NOMO-1 treated with dmso at 0.1 percent for 144 hours (cell line): ENCODE measurements around the gene NR1I2.

Source experiments
- DNase-seq: peaks from one replicate; lab custom pipeline; 2025; ENCODE audit not compliant: unreplicated experiment; lab: John Stamatoyannopoulos, UW

NR1I2 gene

GRCh38 chr3:119817583-119818363 is 35.9 kb downstream of the NR1I2 start:
- DNase-seq, result no peak

GRCh38 chr3:119818937-119819336 is 37.0 kb downstream of the NR1I2 start:
- no peak for DNase-seq

- no peak for DNase-seq
These were observed 37.9 kb downstream of the NR1I2 start for GRCh38 chr3:119819806-119820205.

DNA sequence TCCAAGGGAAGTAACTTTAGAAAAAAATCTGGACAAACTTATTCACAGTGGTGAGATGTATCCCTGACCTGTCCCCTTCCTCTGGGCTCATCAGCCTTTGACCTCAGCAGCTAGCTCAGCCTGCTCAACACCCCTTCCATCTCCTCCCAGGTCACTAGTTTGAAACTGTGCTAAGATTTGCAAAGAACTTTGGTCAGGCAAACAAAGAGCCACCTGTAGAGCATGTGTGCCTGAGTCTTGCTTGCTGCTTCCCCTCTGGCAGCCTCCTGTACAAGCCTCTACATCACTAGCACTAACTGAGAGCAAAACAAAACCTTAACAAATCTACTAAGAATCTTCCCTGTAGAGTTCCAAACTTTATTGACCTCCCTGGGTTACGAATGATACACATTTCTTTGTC is 43.9 kb downstream of the NR1I2 start:
- no peak for DNase-seq

DNA sequence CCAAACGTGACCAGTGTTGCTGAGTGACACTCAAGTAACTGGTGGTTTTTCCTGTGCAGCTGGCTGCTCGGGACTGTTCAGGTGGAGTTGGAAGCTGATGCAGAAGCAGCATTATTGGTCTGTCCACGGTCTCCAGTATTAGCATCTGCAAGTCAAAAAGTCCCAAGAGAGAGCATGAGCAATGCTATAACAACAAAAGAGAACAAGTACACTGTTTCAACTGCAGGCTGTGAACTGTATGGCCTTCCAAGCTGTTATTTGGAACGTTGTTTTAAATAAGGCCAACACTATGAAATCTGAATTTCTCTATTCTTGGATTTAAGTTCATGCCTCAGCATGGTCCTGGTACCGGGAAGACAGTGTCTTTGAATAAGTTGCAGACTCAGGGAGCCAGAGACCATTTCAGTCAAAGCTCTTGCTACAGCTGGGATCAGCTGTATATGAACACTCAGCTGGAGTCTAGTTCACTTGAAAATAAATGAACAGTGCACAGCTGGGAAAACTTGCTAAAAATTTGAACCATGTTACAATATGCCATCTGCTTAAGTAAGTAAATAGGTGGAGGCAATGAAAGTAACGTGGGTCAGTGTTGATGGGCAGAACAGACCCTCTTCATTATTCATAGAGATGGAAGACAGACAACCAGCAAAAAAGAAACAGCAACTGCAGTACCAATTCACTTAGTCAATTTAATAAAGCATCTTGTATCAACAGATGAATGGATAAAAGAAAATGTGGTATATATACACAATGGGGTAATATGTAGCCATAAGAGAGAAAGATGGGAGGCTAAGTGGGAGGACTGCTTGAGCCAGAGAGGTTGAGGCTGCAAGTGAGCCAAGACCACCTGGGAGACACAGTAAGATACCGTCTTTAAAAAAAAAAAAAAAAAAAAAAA is 45.1 kb downstream of the NR1I2 start:
- DNase-seq, result no peak

- DNase-seq, result no peak
These were observed 47.5 kb downstream of the NR1I2 start for GRCh38 chr3:119829420-119829819.

DNA sequence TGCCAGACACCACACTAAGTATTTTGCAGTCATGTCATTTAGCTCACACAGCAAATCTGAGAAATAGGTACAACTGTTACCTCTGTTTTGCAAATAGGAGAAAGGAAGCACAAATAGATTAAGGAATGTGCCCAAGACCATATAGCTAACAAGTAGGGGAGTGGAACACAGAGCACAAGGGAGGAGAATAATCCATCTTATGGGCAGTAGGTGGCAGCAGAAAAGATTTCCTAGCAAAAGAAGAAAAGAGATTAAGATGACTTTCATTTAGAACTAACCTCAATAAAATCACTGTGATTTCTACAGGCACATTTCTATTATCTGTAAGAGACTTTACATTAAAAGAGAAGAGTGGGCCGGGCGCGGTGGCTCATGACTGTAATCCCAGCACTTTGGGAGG is 49.1 kb downstream of the NR1I2 start:
- no peak for DNase-seq

DNA sequence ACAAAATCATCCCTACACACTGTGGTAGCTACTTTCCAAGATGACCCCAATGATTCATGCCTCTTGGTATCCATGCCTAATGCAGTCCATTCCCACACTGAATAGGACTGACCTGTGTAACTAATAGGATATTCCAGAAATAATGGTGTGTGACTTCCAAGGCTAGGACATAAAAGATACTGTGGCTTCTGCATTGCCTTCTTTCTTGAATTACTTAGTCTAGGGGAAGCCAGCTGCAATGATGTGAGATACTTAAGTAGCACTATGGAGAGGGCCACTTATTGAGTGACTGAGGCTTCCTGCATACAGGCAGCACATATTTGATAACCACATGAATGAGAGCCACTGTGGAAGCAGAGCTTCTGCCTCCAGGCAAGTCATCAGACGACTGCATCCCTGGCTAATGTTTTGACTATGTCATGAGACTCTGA is 50.1 kb downstream of the NR1I2 start:
- no peak for DNase-seq

DNA sequence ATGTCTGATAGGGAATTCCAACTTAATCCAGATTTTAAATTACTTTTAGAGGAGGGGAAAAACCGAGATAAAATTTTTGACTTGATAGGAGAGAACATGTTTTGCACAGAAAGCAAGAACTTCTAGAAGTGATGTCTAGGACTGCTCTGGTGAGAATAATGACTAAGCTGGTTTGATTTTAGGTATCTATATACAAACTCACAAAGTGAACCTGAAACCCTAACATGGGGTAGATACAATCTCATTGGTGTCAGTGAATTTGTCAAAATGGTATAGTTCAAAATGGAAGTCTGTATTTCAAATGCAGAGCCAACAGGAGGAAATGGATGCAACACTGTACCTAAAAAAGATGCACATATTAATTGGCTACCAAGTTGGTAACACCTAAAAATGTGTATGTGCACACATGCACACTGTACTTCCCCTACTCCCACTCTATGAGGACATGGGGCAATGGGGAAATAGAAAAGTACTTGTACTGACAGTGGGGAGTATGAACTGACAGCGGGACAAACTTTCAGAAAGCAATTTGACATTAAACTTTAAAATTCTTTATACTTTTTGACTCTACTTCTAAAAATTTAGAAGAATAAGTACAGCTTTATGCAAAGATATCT is 53.0 kb downstream of the NR1I2 start:
- DNase-seq, result peak; percentile 27

GRCh38 chr3:119835556-119835955 is 53.7 kb downstream of the NR1I2 start:
- DNase-seq, result no peak

DNA sequence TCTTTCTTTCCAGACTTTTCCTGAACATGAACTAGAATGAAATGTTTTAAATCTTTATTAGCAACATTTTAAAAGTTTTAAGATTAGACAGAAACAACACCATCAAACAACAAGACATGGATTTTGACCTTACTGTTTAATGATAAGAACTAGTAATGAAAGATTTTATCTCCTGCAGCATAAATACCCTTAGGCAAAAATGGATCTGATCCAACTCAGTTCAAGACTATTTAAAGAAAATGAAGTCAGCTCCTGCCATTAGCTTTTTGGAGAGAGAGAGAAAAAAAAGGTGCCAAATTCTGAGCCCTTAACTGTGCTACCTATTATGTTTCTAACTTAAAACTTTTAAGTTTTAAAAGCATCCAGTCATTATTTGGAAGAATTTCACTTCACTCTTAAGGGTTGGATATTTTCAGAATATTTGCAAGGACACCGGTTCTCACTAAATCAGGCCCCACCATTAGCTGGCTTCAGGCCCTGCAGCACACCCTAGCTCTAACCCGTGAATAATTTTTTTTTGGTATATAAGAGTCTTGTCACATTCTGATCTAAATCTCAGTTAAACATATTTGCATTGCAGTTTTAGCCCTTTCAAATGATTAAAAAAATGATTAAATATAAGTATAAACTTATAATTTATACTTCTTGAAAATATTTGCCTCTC is 60.0 kb downstream of the NR1I2 start:
- no peak for DNase-seq

DNA sequence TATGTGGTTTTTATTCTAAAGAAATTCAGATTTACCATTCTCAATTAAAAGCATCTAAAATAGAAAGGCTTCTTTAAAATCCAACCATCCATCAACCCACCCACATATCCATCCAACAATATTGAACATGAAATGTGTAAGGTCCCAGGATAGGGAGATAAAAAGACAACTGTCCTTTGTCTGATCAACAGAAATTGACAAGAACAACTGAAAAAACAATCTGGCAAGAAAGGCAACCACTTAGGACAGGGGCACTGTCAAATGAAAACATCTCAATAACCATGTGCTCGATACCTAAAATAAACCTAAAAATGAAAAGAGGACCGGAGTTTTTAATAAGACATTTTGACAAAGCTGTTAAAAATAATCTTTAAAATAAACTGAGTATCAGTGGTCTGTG is 67.2 kb downstream of the NR1I2 start:
- DNase-seq, result no peak

DNA sequence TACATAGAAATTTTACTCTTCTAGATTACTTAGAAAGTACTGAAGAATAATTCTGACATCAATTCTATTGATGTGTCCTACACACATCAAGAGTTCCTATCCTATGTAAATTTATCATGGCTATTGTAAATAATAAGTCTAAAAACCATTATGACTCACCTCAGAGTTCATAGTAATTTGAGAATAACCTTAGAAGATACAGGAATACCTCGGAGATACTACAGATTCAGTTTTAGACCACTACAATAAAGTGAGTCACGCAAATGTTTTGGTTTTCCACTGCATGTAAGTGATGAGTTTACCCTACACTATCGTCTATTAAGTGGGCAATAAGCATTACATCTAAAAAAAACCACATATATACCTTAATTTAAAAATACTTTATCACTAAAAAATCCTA is 74.8 kb downstream of the NR1I2 start:
- DNase-seq, result no peak

DNA sequence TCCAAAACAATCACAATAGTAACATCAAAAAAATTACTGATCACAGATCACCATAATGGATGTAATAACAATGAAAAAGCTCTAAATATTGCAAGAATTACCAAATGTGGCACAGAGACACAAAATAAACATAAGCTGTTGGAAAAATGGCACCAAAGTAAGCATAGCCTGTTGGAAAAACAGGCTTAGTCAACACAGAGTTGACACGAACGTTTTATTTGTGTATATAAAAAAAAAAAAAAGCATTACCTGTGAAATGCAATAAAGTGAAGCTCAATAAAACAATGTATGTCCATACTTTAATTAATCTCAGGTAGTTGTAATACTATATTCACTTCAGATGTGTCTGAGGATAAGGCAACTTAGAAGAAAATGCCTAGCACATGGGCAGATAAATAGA is 77.1 kb downstream of the NR1I2 start:
- DNase-seq, result no peak

DNA sequence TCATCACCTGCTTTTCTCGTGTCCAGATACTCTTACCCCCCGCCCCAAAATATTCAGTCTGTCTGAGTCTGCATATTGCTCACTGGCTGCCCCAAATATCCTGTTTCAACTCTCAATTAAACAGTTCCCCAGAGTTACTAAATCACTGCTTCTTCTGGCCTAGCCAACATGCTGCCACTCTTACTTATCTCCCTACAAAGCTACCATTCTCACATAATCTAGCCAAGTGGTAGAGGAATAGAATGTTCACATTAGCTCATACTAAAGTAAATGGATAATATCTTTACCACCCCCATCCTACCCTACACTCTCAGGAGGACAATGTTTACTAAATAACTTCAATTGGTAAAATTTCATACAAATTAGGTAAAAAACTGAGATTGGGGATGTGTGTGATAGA is 77.8 kb downstream of the NR1I2 start:
- no peak for DNase-seq

GRCh38 chr3:119861681-119862080 is 79.8 kb downstream of the NR1I2 start:
- no peak for DNase-seq

GRCh38 chr3:119862616-119863015 is 80.7 kb downstream of the NR1I2 start:
- DNase-seq, result no peak

DNA sequence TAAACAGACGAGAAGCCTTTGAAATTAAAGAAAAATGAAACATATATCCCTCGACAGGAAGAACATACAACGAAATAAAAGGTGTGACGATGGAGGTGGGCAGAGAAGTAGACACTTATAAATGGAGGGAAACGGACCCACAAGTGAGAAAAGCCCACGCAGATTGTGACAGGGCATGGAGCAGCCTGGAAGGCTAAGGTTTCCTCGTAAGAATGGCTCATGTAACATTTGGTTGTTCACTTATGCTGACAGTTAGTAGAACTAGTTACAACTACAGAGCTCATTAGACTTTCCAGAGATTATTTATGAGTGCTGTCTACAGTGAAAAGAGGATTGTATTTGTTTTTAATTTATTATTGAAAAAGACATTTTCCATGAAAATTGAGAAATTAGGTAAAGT is 82.6 kb downstream of the NR1I2 start:
- DNase-seq, result no peak
